Tibial artery (tissue), 4 donors: Measurements from ENCODE around the gene LRRC3.

Source experiments
- DNase-seq, 2 donors: peaks; one replicate each; pipeline ENCODE4 v3.0.0-alpha.2; 2019
- H3K27ac ChIP-seq, 2 donors: fragments of 200-600 bp; sonication (generic) in 1 of 2; 1 replicate in 1 of 2; 2 replicates in 1 of 2; pipeline ENCODE4 v1.5.1; 2018 to 2019; ENCODE audit warnings: mild to moderate bottlenecking in 1 of 2
- H3K27me3 ChIP-seq, 2 donors: fragments of 200-600 bp; sonication (generic) in 1 of 2; one replicate each; pipeline versions ENCODE4 v1.5.1 to v1.6.0; 2016 to 2019
- H3K36me3 ChIP-seq, 3 donors: fragments of 200-600 bp; sonication (generic) in 2 of 3; one replicate each; pipeline ENCODE4 v1.5.1; 2016 to 2019; ENCODE audit warnings: mild to moderate bottlenecking in 2 of 3
- H3K4me1 ChIP-seq, 4 donors: fragments of 200-600 bp; sonication (generic) in 2 of 4; 1 replicate in 3 of 4; 2 replicates in 1 of 4; pipeline ENCODE4 v1.5.1; 2016 to 2019
- H3K4me3 ChIP-seq, 2 donors: fragments of 200-600 bp; sonication (generic) in 1 of 2; 1 replicate in 1 of 2; 2 replicates in 1 of 2; pipeline ENCODE4 v1.5.1; 2018 to 2019; ENCODE audit warnings: mild to moderate bottlenecking in 2 of 2
- H3K9me3 ChIP-seq, 3 donors: fragments of 200-600 bp; sonication (generic) in 1 of 3; one replicate each; pipeline ENCODE4 v1.5.1; 2016 to 2019
- intact Hi-C: fragments of 100-400 bp; cut with DNase I; formaldehyde crosslinking; loops from one replicate; pipeline ENCODE4 v1.15.0; 2023; ENCODE audit warnings: low total_unique reads
- TF ChIP-seq, protein P1 (sequence below), 2 experiments: fragments of 200-600 bp in 1 of 2; fragments of 450-650 bp in 1 of 2; IDR thresholded peaks; one replicate each; pipeline ENCODE4 v1.5.1; 2017 to 2019; ENCODE audit warnings: antibody characterized with exemption in 2 of 2, mild to moderate bottlenecking in 1 of 2, moderate library complexity in 1 of 2

LRRC3 gene

DNA sequence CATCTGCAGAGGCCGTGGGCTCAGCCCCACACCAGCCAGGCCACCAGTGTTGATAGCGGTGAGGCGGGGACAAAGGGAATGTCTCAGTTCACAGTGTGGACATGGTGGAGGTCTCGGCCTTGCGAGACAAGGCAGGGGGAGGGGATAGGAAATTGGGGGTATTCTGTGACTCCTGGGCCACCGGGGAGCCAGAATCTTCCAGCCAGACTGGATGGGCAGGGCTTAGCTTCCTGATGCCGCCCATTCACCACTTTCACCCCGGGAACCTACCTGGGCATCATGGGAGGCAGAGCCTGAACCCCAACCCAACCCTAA, 5.1 kb downstream of the LRRC3 start:
- peaks cover 0 to 26% of the 10 kb centered on the region in 2 donors for H3K27me3 ChIP-seq
- TF ChIP-seq, protein P1, sequence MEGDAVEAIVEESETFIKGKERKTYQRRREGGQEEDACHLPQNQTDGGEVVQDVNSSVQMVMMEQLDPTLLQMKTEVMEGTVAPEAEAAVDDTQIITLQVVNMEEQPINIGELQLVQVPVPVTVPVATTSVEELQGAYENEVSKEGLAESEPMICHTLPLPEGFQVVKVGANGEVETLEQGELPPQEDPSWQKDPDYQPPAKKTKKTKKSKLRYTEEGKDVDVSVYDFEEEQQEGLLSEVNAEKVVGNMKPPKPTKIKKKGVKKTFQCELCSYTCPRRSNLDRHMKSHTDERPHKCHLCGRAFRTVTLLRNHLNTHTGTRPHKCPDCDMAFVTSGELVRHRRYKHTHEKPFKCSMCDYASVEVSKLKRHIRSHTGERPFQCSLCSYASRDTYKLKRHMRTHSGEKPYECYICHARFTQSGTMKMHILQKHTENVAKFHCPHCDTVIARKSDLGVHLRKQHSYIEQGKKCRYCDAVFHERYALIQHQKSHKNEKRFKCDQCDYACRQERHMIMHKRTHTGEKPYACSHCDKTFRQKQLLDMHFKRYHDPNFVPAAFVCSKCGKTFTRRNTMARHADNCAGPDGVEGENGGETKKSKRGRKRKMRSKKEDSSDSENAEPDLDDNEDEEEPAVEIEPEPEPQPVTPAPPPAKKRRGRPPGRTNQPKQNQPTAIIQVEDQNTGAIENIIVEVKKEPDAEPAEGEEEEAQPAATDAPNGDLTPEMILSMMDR (IDR thresholded peaks at IDR 0.05) = no peak
- no peak overlapping the region for H3K4me3 ChIP-seq
- H3K4me1 ChIP-seq = peaks cover 0 to 16% (median 9%) of the 10 kb centered on the region in 4 donors
- intact Hi-C loops = no loop called here
- H3K9me3 ChIP-seq = no peaks in the 10 kb centered on the region
- no peak for DNase-seq
- no peaks in the 10 kb centered on the region for H3K36me3 ChIP-seq
- H3K27ac ChIP-seq = no peak overlapping the region

DNA sequence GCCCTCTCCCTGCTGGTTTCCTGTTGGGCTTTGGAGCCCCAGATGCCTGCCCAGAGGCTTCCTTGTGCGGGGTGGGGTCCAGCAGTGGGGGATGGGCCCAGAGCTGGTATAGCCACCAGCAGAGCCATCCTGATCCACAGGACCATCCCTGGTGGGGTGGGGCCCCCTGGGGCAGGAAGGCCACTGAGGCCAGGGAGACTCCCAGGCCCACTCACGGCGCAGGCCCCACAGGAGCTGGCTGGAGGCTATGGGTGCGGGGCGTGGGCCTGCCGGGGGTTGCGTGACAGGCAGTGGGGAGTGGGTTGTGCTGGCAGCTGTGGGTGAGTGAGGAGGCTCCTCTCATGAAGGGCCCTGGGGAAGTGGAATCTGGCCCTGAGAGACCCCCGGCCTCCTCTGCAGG, 5.7 kb downstream of the LRRC3 start:
- DNase-seq = peak in 1 of 2 donors; percentile 51
- H3K27ac ChIP-seq = no peak overlapping the region
- intact Hi-C loops = no loop called here

DNA sequence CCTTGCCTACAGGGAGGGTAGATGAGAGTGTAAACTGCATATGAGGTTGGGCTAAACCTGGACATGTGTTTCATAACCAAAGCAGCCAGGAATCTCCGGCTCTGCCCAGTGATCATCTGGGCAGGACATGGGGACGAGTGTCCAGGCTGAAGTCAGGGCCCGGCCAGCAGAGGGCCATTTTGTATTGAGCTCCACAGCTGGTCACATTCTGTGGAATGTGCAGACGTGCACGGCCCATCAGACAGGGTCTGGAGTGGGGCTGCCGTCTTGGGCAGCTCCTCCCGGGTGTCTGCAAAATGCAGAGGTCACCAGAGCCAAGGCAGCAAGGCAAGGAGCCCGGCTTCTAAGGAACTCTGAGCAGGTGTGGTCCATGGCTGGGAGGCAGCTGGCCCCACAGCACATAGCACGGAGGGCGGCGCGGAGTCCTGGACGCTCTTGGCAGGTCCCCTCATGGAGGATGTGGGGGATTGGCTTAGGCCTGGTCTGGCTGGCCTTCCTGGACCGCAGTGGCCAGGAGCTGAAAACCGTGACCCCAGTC, 6.2 kb downstream of the LRRC3 start:
- no peak for DNase-seq
- intact Hi-C loops = no loop called here
- Histone ChIP-seq H3K4me1 (peaks cover 0 to 5% (median 0%) of the 10 kb centered on the region in 4 donors), H3K27me3 (peaks cover 0 to 16% of the 10 kb centered on the region in 2 donors), H3K27ac (no peak overlapping the region), H3K4me3 (no peak overlapping the region), H3K9me3 (no peaks in the 10 kb centered on the region), H3K36me3 (no peaks in the 10 kb centered on the region)
- TF ChIP-seq, protein P1 (IDR thresholded peaks at IDR 0.05) = no peak

More for the DNA sequence above, 5.7 kb downstream of the LRRC3 start:
- H3K27me3 ChIP-seq = peaks cover 0 to 21% of the 10 kb centered on the region in 2 donors
- TF ChIP-seq, protein P1 (IDR thresholded peaks at IDR 0.05) = no peak
- peaks cover 0 to 10% (median 3%) of the 10 kb centered on the region in 4 donors for H3K4me1 ChIP-seq
- no peaks in the 10 kb centered on the region for H3K9me3 ChIP-seq
- H3K36me3 ChIP-seq = no peaks in the 10 kb centered on the region
- H3K4me3 ChIP-seq = no peak overlapping the region

DNA sequence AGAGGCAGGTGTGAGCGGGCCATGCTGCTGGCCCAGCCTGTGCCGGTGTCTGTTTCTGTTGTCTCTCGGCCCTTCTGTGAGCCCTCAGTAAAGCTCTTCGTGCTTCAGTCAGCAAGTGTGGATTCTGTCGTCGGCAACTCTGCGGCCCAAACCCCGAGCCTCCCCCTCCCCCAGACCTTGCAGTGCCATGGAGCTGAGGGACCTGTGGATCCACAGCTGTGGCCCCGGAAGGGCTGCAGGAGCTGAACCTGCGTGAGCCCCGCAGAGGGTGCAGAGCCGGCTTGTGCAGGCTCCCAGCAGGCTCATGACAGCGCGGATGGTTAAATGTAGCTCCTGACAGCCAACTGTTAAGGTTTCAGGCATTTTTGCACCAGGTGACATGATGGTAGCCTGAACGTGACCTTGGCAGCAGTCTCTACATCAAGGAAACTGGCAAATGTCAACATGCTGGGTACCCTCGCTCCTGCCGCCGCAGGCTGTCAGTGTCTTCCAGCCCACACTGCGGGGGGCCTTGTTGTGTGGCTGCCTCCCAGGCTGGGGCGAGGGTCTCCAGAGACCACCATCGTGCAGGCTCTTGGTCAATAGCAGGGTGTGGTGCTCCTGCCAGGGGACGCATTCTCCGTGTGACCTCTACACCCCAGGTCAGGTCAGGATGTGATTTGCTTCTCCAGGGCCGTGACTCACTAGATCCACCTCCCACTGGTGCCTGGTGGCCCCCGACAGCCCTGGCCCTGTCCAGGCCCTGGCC, 7.0 kb downstream of the LRRC3 start:
- peak in 1 of 2 donors; percentile 62 for DNase-seq
- Histone ChIP-seq H3K4me3 (no peak overlapping the region), H3K36me3 (no peaks in the 10 kb centered on the region), H3K9me3 (no peaks in the 10 kb centered on the region), H3K27me3 (peaks cover 0 to 10% of the 10 kb centered on the region in 2 donors), H3K4me1 (peaks cover 0 to 5% (median 0%) of the 10 kb centered on the region in 4 donors), H3K27ac (no peak overlapping the region)
- intact Hi-C loops = no loop called here
- TF ChIP-seq, protein P1 (IDR thresholded peaks at IDR 0.05) = no peak

DNA sequence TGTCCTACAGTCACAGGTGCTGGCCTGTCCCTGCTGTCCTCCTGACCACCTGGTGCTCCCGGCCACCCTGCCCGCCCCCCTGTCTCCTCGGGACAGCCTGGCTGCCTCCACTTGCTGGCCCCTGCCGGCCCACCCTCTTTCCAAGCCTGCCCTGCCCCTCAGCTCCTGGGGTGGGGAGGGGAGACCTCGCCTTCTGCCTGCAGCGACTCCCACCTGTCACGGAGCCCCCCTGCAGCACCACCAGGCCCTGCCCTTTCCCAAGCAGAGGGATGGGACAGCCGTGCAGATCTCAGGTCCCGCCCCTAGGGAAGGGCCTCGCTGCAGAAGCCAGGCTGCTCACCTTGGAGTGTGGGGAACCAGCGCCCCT, 7.5 kb downstream of the LRRC3 start:
- no peak overlapping the region for H3K4me3 ChIP-seq
- H3K4me1 ChIP-seq = peaks cover 0 to 5% (median 0%) of the 10 kb centered on the region in 4 donors
- H3K27ac ChIP-seq = no peak overlapping the region
- TF ChIP-seq, protein P1 (IDR thresholded peaks at IDR 0.05) = no peak
- no peaks in the 10 kb centered on the region for H3K9me3 ChIP-seq
- intact Hi-C loops = no loop called here
- H3K27me3 ChIP-seq = peaks cover 0 to 9% of the 10 kb centered on the region in 2 donors
- H3K36me3 ChIP-seq = no peaks in the 10 kb centered on the region
- peak in 1 of 2 donors; percentile 59 for DNase-seq
